ENCODE results near the gene ZNF32. TPM values are rescaled to one million over a fixed set of nuclear protein-coding genes. Genes with fewer than 3 reads are reported as not detected.

ZNF32 gene
- total and polyA plus RNA-seq, 2 donors (not counting 3 experiments of a cell fraction or from before 2014, with no cell fraction given), result 12.5 to 14.4 TPM

DNA sequence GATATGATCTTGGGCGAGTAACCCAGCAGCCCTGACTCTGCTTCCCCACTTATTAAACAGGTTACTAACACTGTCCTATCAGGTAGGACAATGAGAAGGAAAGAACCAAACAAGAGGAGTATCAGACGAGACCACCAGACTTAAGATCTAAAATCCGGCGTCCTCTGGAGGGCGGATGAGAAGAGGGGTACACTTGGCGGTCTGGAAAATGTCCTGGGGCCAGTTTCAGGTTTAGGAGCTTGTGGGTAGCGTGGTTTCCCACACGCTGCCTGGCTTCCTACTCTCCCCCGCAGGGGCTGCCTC lies 635 bp downstream of the ZNF32 start:
- CTCF ChIA-PET, result no interaction called here
- dilution Hi-C loops (cut with MboI; ENCODE audit: extremely low pct_ligation_motif_present, low sequenced_read_pairs) (no loop called here), intact Hi-C loops (cut with micrococcal nuclease) (loop anchor here (1.0 to 5.0 kb wide), 3 partner anchors 42 to 76 kb away; partner anchors contain the start of genes ZNF239 and ZNF485)
- H3K27me3 ChIP-seq (ENCODE audit: control insufficient read depth in 2 of 2, insufficient read depth in 2 of 2, low read length in 2 of 2), result peaks cover 0 to 6% of the 10 kb centered on the region in 2 experiments
- no peaks in the 10 kb centered on the region for H4K20me1 ChIP-seq (replicated peaks; ENCODE audit: control insufficient read depth, extremely low read depth, insufficient read depth, low read length)
- peak overlapping the region; percentile 93 for H2AFZ ChIP-seq (ENCODE audit: low read depth, low read length)
- peak overlapping the region; percentile 82 for H3K9ac ChIP-seq (replicated peaks; ENCODE audit: extremely low read depth, insufficient read depth, low read length)
- POLR2A ChIA-PET, result no interaction called here
- H3K36me3 ChIP-seq (ENCODE audit: control insufficient read depth in 2 of 2, extremely low read depth in 1 of 2, insufficient read depth in 2 of 2, low read length in 2 of 2), result peaks cover 0 to 13% of the 10 kb centered on the region in 2 experiments
- no peak for FAIRE-seq
- H3K79me2 ChIP-seq (ENCODE audit: control insufficient read depth, insufficient read depth, low read length), result no peaks in the 10 kb centered on the region
- H3K9me3 ChIP-seq (replicated peaks; ENCODE audit: control insufficient read depth, insufficient read depth, low read length), result peaks cover 12% of the 10 kb centered on the region
- peak overlapping the region; percentile 50 to 77 (median 55) for H3K4me3 ChIP-seq (replicated peaks in 1 of 3; ENCODE audit: insufficient read depth in 1 of 3, low read depth in 1 of 3, low read length in 3 of 3)
- TF ChIP-seq MYC (IDR thresholded peaks at IDR 0.05; ENCODE audit: low read depth, low read length), result no peak
- TF ChIP-seq POLR2AphosphoS5 (IDR thresholded peaks at IDR 0.05; ENCODE audit: insufficient read depth, low read depth, low read length), result no peak
- TF ChIP-seq JUN (IDR thresholded peaks at IDR 0.05; ENCODE audit: borderline replicate concordance, insufficient read depth, insufficient read length, low read depth), result no peak
- TF ChIP-seq, protein P1, sequence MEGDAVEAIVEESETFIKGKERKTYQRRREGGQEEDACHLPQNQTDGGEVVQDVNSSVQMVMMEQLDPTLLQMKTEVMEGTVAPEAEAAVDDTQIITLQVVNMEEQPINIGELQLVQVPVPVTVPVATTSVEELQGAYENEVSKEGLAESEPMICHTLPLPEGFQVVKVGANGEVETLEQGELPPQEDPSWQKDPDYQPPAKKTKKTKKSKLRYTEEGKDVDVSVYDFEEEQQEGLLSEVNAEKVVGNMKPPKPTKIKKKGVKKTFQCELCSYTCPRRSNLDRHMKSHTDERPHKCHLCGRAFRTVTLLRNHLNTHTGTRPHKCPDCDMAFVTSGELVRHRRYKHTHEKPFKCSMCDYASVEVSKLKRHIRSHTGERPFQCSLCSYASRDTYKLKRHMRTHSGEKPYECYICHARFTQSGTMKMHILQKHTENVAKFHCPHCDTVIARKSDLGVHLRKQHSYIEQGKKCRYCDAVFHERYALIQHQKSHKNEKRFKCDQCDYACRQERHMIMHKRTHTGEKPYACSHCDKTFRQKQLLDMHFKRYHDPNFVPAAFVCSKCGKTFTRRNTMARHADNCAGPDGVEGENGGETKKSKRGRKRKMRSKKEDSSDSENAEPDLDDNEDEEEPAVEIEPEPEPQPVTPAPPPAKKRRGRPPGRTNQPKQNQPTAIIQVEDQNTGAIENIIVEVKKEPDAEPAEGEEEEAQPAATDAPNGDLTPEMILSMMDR (IDR thresholded peaks at IDR 0.05; ENCODE audit: extremely low read depth in 1 of 2, insufficient read depth in 1 of 2, low read depth in 1 of 2, low read length in 2 of 2), result no peak
- TF ChIP-seq, protein P2, sequence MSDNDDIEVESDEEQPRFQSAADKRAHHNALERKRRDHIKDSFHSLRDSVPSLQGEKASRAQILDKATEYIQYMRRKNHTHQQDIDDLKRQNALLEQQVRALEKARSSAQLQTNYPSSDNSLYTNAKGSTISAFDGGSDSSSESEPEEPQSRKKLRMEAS (IDR thresholded peaks at IDR 0.05; ENCODE audit: insufficient read depth, insufficient read length), result no peak
- TF ChIP-seq GATA2 (IDR thresholded peaks at IDR 0.05; ENCODE audit: insufficient read depth, insufficient read length, low read depth, low read length), result no peak
- no peak for TF ChIP-seq FOS (IDR thresholded peaks at IDR 0.05; ENCODE audit: borderline replicate concordance, insufficient read depth, low read length)
- TF ChIP-seq EZH2 (IDR thresholded peaks at IDR 0.05; ENCODE audit: borderline replicate concordance, low read depth, low read length, severe bottlenecking), result no peak
- no peak for TF ChIP-seq POLR2A (IDR thresholded peaks at IDR 0.05; ENCODE audit: low read depth, low read length)
- H3K9me1 ChIP-seq (replicated peaks; ENCODE audit: control insufficient read depth, extremely low read depth, insufficient read depth, low read length), result no peaks in the 10 kb centered on the region
- no peak overlapping the region for H3K27ac ChIP-seq (ENCODE audit: insufficient read depth, low read depth, low read length)
- H3K4me2 ChIP-seq (ENCODE audit: insufficient read depth, low read length), result peak overlapping the region; percentile 73
- BruUV-seq (replicated peaks), result no TSS peak
- peak; percentile 3 for DNase-seq (ENCODE audit: low read depth, low spot score)
- peaks cover 5% of the 10 kb centered on the region for H3K4me1 ChIP-seq (ENCODE audit: control insufficient read depth, extremely low read depth, insufficient read depth, low read length)
